SHP77 treated with DMSO at 0.1 percent for 48 hours (cell line): ENCODE measurements around the gene CDX1.

Experiments used
- DNase-seq: peaks from one replicate; lab custom pipeline; 2025; lab: John Stamatoyannopoulos, UW

The CDX1 gene

DNA sequence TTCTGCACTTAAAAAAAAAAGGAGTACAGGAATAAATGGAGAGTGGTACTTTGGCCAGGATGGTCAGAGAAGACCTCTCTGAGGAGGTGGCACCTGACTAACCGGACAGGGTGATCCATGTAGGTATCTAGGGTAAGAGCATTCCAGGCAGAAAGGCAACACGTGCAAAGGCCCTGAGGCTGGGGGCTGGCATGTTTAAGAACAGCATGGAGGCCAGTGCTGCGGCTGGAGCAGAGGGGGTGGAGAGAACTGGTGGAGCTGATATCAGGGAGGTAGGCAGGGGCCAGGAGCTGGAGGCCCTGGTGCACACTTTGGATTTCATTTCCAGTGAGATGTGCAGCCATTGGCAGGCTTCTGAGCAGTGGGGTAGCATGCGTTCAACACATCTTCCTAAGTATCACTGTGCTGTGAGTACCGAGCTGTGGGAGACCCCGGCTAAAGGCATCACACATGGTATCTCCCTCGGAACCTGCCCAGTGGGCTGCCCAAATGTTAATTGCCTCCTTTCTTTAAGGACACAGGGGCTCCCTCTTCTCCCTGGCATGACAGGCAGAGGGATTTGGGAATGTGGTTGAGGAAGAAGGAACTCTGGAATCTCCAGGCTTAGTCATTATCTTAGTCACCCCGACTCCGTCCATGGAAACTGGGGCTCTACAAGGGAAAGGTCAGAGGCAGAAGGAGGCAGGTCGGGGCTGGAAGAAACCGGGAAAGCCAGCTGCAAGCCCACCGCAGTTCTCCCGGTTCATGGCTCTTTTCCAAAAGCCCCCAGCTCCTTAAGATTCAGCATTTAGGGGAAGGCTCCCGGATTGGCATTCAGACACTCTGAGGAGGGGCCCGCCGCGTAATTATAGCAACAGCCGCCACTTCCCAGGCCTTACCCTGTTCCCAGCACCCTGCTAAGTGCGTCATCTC, 41.9 kb downstream of the CDX1 start:
- DNase-seq: no peak

DNA sequence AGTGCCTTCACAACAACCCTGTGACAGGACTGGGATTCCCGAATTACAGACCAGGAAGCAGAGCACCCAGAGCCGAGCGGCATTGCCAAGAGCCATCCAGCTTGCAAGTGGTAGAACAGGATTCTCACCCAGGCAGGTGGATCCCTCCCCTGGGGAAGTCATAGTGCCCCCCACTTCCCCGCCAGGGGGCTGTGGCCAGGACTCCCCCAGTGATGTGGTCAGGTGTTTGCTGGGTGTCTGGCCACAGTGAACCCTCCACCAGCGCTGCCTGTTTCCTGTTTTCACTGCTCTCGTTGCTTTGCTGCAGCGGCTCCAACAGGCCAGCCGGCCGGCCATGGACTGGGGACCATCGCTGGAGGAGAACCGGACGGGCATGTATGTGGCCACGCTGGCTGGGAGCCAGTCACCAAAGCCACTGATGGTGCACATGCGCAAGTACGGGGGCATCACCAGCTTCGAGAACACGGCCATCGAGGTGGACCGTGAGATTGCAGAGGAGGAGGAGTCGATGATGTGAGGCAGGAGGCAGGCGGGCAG, 42.6 kb downstream of the CDX1 start:
- DNase-seq: no peak

DNA sequence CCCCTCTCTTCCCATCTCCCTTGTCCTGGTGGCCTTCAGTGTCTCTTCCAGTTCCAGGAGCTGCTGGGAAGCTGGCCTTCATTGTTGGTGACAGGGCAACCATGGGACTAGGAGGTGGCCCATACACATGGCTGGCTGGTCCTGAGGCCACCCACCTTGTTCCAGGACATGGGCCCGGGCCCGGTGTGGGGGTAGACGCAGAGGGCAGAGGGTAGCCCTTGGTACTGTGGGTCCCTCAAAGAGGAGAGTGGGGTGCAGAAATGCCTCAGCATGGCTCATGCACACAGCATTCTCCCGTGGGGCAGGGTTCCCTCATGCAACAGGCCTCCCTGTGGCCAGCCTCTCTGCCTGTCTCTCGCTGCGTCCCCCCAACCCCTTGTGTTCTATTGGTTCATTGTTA, 44.1 kb downstream of the CDX1 start:
- no peak for DNase-seq

DNA sequence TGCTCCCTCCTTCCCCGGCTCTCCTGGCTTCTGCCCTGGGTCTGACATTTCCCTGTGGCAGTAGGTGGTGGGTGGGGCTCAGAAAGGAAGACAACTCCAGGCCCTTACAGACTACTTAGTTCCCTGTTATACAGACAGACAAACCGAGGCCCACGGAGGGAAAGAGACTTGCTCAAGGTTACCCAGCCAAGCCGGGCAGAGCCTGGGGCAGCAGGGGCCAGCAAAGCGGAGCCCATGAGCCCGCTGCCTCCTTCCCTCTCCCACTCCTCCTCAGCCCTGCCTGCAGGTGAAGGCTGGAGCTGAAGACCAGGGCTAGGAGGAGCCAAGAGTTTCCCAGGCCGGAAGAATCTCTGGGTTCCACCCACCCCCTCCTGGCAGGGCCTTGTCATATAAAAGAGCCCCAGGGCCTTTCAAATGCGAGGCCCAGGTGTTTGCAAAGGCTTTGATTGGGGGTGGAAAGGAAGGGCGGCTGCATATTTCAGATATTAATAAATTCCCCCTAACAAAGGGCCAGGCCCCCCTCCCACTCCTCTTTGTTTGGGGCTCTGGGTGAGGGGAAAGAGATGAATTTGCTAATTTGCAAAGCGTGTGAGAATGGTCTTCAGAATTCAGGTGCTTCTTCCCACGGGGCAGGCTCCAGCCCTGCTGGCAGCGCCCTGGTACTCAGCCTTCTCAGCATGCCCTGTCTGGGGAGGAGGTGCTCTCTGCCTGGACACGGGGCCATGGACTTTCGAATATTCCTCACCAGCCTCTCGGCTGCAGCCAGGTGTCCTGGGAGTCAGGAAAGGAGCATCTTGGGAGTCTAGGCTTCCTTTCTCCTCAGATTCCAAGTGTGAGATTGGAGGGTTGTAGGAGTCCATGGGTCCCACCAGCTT, 44.8 kb downstream of the CDX1 start:
- DNase-seq: no peak

DNA sequence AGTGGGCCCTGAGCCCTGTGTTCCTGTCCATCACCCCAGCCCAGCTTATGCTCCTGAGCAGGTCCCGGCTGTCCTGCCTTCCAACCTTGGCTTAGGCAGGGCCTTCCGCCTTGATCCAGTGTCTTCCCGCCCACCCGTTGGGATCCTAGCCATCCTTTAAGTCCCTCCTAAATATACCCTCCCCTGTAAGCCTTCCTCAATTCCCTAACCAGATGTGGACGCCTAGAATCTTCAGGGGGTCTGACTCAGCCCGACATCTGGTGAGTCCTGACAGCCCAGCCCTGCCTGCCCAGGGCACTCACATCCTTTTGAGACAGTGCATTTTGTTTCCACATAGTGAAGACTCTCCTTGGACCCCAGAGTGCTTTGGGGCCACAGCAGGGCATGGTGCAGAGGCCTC, 47.0 kb downstream of the CDX1 start:
- DNase-seq: no peak

DNA sequence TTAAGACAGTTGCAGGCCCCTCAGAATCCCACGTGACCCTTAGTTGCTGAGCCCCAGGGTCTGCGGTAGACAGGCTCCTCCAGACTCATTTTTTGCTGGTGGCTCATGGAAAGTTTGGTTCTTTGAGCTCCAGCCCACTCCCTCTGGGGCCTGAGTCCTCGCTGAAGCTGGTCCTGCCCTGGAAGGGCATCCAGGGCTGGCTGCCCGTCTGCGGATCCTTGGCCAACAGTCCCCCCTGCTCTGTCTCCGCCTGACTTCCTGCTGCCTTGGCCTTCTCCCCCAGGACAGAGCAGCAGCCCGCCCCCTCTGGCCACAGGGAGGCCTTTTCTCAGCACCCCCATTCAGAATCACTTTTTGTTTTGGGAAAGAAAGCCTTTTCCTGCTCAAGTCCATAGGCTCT, 47.7 kb downstream of the CDX1 start:
- no peak for DNase-seq

DNA sequence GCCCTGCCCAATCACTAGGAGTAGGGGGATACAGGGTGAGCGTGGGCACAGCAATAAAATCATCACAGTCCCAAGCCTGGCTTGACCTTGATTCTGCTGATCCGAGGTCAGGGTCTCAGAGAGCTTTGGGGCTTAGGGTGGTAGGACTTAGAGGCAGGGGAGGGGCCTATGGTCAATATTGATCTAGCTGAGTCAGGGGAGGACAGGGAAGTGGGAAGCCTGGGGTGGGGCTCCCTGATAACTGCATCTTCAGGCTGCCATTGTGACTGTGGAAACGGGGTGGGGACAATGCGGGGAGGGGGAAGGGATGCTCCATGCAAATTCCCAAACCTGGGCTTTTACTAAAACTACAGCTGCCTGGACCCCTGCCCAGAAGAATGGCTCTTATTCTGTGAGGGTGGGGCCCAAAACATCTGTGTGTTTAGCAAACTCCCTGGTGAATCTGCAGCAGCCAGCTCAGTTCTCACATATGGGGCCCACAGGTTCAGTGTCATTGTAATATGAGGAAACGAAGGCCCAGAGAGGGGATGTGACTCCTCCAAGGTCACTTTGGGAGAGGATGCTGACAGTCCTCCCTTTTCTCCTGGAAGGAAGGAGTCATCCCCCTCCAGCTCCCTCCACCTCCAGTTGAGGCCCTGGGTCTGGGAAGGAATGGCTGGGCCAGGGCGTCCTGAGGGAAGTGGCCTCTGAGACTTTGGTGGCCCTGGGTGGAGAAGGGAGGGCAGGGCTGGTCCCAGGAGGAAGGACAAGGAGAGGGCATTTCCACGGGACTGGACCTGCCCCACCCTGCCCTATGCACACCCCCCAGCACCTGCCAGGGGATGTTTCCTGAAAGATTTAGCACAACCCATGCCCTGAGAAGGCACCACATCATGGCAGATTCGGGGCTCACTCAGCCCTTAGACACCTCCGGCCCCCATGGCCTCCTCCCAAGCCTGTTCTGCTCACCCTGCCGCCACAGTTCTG, 49.7 kb downstream of the CDX1 start:
- no peak for DNase-seq

DNA sequence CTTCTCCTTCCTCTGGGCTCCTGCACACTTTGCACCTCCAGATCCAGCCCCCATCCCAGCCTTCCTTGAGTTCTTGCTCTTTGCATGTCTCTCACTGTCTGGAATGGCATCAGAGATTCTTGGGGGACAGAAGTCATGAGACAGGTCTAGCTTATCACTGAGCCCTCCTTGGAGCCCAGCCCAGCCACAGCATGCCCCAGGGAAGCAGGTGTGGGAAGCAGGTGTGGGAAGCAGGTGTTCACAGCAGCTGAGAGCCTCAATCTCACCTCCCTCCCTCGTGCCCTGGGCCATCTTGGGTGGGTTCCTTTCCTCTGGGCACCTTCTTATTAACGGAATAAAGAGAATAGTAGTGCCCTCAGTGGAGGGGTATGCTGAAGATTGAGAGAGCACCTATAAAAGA, 50.5 kb downstream of the CDX1 start:
- no peak for DNase-seq

DNA sequence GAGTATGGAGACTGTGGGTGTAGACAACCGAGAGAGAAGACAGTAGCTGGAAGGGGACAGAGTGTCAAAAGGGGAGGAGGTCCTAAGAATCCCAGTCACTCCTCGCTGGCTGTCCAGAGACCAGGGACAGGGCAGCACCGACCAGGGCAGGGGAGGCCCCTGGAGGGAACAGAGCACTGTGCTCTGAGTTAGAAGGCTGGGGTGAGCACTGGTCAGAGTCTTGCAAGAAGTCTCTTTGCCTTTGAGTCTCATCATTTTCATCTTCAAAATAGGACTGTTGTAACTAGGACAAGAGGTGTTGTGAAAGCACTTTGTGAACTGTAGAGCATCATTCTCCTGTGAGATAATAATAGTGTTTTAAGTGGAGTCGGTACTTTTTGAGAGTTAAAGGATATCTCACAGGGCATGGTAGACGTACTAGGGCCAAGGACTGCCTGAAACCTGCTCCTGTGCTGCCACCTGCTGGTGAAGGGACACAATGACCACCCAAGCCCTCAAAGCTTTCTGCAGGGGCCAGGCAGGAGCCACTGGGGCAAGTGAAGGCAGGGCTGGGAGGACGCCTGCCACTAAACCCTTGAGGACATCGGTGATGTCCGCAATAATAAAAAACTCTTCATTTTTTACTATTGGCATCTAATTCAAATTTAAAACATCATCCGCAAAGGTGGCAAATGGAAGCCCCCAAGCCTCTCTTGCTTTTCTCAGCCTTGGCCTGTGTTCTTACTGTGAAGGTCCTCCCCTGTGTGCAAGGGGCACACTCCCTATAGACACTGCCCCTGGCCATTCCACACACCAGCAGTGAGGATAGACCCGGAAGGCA, 51.5 kb downstream of the CDX1 start:
- peak; percentile 66 for DNase-seq

DNA sequence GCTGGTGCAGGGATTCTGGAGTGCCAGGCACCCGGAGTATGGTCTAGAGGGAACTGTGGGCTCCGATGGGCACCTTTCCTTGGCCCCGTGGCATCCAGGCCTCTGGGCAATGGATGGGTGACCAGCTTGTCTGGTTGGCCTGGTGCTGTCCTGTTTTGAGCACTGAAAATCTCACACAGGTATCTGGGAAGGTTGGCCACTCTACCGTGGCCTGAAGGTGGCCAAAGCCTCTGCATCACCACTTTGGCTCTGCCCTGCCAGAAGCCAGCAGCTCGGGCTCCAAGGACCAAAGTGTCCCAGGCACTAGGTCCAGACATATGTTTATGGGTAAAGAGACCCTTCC, 52.1 kb downstream of the CDX1 start:
- DNase-seq: no peak

DNA sequence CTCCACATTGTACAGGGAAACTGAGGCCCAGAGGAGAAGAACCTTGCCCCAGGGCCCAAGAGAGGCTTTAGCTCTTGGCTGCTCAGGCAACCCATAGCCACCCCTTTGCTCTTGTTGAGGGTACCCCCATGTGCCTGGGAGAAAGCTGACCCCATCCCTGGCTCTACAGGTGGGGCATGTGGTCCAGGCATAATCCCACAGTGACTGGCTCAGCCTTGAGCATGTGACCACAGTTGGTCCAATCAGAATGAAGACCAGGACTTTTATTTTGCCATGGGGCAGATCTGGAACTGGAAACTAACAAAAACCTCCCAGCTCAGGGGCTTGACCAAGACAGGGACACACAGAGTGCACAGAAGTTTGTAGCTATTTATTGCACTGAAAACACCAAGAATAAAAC, 52.6 kb downstream of the CDX1 start:
- no peak for DNase-seq

DNA sequence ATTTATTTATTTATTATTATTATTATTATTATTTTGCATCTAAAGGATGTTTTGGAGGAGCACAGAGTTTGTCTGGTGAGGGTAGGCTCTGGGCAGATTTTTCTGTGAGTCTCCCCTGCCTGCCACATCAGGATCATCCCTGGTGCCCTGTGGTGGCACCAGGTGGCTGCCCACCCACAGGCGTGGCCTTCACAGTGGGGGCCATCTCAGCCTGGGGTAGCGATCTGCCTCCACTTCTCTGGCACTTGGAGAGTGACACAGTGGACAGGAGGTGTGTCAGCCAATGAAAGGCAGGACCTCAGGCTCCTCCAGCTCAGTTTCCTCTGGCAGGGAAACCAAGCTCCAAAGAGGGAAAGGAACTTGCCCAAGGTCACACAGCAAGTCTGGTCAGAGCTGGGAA, 53.3 kb downstream of the CDX1 start:
- DNase-seq: no peak

DNA sequence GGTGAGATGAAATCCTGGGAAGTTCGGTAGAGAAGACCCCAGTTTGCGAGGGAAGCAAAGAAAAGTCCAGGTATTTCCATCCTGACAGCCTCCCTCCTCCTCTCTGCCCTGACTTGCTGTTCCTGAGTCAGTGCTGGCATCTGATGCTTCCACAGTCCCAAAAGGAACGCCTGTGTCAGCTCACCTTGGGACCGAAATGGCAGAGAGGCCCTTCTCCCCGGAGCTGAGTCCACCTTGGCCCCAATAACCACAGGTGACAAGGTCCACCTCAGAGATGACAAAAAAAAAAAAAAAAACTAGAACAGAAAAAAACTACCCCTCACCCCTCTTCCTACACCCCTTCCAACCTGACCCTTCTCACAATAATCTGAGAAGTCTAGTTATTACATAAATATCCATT, 54.9 kb downstream of the CDX1 start:
- no peak for DNase-seq

DNA sequence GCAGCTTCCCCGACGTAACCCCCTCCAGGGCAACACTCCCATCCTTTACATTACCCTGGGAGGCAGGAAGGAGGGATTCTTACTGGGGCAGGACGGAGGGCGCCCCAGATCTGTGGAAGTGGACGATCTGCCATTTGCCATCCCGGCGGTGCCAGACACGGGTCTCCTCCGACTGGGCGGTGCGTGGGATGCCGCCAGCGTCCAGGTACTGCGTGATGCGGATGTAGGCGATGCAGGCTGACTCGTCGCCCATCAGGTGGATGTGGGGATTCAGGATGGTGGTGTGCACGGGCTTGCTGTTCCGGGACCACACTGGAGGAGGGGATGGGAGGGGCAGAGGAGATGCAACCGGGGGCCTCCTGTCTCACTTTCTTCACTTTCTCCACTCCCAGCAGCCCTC, 56.3 kb downstream of the CDX1 start:
- no peak for DNase-seq

DNA sequence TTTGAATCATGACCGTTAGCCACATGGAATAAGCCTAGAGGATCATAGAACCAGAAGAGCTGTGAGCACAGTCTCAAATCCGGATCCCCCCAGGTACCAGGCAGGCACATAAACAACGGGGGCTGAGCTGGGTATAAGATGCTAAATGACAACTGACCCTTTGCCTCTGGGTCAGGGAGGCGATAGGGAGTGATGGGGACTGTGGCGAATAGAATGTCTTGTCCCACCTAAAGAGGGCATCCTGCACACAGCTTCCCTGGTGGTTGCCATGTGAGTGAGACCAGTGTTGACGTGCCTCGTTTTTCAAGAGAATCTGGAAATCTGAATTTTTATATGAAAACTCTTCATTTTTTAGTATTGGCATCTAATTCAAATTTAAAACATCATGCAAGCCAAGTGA, 56.9 kb downstream of the CDX1 start:
- no peak for DNase-seq

DNA sequence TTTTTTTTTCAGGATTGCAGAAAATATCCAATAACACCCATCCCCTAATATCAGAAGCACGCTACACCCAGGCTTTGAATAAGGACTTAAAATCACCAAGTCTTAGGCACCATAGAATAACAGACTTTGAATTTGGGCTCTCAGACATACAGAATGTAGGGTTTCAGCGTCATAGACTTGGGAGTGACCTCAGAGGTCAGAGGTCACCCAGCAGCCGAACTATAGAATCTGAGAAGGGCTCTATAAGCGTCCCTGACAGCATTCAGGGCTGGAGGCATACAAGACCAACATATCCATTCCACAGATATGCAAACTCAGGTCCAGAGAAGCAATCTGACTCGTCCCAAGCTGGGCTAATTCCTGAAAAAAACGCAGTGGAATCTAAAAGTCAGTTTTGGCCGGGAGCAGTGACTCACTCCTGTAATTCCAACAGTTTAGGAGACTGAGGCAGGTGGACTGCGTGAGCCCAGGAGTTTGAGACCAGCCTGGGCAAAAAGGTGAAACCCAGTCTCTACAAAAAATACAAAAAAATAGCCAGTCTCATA, 58.0 kb downstream of the CDX1 start:
- no peak for DNase-seq

DNA sequence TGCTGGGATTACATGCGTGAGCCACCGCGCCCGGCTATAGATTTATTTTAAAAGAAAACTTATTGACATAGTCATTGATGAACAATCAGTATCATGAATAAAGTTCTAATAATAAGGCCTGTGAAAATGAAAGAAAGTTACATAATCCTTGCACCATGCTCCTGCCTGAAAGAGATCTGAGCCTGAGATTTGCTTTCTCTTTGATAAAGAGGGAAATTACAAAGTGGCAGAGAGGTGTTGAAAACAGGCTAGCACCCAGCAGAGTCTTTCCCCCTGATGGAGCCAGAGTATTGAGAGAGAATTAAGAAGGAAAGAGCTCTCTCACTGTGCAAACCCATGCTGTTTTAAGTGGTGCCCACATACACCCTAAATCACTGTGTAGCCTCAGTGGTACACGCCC, 60.5 kb downstream of the CDX1 start:
- no peak for DNase-seq

DNA sequence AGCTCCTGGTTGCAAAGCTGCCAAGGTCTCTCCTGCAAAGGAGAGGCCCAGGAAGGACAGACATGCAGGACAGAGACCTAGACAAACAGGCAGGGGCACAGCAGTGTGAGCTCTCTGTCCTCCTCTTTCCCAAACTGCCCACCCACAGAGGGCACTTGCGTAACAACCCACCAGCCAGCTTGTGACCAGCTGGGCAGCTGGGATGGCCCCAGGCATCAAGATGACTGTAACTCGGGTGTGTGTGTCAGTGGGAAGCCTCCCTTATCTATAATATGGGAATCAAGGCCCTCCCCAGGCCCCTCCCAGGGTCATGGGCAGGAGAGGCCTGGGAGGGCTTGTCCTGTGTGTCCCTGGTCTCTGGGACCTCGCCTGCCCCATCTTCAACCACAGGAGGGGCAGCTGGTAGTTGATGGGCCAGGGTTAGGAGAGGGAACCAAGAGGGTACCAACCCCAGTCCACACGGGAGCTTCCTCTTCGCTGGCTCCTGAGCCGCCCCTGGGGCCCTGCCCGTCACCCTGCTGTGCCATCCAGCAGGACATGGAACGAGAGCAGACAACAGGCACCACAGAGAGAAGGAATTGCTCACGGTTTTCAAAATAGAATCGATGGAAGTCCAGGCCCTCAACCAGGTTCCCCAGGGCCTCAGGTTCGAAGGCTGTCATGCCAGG, 61.2 kb downstream of the CDX1 start:
- no peak for DNase-seq

DNA sequence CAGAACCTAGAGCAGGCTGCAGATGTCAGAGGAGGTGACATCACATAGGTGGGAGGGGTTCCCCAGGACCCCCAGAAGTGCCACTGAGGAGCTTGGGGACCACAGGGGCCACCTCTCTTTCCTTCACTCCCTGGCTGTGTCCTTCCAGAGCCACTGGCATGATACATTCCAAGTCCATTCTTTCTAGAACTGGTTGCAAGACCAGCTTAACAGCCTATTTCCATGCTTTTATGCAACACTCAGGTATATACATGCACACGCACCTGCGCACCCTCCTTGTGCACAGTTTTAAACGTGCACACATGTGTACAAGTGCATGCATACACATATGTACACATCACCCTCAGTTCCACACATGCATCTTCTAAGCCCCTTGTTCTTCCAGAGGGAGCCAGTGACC, 63.0 kb downstream of the CDX1 start:
- no peak for DNase-seq

DNA sequence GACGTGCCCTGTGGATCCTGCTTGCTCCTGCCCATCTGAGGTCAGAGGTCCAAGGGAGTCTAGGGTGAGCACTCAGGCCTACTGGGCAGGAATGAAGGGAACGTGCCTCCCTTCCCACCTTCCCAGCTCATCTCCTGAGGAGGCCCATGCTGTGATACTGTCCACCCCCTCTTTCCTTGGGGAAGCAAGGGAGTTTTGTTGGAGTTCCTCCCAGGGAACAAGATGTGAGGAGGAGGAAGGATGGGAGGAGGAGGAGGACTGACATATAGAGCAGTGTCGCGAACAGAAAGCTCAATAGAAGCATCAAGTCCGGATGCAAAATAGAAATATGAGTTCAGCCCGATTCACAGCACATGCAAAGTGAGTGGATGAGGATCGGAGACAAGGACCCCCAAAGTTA, 64.3 kb downstream of the CDX1 start:
- no peak for DNase-seq
